ENCODE data around the gene TMEM88.

GRCh38 chr17:7885367-7886226, 30.7 kb downstream of the TMEM88 start:
- TF ChIP-seq RXRA (IDR thresholded peaks at IDR 0.05) (no peak), GABPA (IDR thresholded peaks at IDR 0.05 in 1 of 2, conservative IDR thresholded peaks at IDR 0.05 in 1 of 2) (no peak), ATF3 (IDR thresholded peaks at IDR 0.05) (no peak), SP1 (IDR thresholded peaks at IDR 0.05) (no peak), CTCF (IDR thresholded peaks at IDR 0.05; ENCODE audit: low read depth, low read length, missing input control) (no peak), RAD21 (IDR thresholded peaks at IDR 0.05) (no peak), TAF1 (conservative IDR thresholded peaks at IDR 0.05) (no peak), JUND (IDR thresholded peaks at IDR 0.05) (no peak), HNF4A (conservative IDR thresholded peaks at IDR 0.05) (no peak), YY1 (IDR thresholded peaks at IDR 0.05) (no peak), MAX (IDR thresholded peaks at IDR 0.05) (no peak)

All from liver (tissue), 3 donors.